ENCODE results near the gene TBC1D9B.

Gene TBC1D9B

DNA sequence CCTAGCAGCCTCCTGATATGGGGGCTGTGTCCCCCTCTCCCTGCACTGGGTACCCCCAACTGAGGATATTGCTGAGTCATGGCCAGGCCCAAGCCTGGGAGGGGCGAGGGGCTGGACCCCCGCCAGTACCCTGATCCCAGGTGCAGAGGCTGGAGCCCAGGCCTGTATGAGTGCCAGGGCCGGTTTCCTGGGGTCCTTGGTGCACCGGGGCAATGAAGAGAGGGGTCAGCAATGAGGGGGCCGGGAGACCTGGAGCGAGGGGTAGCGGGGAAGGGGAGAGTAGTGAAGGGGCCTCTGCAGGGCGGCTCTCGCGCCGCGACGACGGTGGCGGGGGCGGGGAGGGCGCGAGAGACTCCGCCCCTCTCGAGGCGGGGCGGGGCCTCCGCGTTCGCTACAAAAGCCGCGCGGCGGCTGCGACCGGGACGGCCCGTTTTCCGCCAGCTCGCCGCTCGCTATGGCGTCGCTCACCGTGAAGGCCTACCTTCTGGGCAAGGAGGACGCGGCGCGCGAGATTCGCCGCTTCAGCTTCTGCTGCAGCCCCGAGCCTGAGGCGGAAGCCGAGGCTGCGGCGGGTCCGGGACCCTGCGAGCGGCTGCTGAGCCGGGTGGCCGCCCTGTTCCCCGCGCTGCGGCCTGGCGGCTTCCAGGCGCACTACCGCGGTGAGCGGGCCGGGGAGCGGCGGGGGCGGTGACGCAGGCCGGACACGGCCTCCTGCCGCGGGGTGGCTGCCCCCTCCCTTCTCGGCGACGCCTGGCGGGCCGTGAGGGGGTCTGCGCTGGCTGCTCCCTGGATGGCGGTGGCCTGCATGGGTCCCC lies 87.0 kb downstream of the TBC1D9B start, which contains the start of gene SQSTM1:
SQSTM1 (plus strand) TSS at position 423 of the 815 bp plus-strand sequence; CDS start at position 455, 32 bp downstream.
- peak; percentile 79 for DNase-seq (ENCODE audit: low read depth)

DNA sequence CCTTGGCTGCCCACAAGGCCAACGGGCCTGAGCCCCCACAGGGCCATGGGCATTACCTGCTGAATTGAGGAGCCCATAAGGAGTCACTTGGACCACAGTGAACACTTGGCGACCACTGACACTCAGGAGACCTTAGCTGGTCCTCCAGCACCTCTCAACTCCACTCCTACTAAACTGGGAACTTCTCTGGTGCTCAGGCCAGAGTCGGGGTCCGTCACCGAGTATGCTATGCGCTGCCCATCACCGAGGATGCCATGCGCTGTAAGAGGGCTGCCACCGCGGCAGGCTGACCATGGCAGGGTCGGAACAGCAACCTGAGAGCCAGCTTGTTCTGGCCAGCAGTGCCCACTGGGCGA lies 87.6 kb downstream of the TBC1D9B start:
- DNase-seq (ENCODE audit: low read depth), result no peak

DNA sequence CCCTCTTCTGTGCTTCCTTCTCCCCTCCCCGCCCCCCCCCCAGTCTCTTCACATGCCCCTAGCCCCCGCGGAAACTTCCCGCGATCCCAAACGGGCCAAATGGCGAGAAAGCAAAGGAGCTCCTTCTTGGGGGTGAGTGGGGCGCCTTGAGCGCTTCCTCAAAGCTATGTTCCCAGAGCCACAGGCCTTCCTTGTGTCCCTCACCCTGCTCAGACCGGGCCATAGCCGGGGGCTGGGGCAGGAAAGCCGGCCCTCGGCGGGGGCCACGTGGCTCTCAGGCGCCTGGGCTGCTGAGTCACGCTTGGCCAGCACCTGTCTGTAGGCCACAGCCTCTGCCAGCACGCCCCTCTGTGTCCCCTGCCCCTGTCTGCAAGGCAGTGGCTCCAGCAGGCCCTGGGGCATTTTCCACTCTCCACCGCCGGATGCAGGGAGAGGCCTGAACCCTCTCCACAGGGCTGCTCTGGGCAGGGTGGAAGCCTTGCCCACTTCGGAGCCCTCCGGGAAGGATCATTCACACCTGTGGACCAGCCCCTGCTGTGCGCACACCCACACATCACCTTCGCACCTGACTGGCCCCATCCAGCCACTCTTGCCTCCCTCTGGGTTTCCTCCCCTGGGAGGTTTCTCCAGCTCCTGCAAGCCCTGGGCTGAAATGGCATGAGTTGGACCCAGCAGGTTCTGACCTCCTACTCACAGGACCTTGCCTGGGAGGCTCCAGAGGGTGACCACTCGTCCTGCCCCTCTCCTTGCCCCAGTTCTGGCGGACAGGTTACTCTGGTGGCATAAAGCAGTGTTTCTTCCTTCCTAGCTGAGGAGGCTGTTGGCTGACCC lies 88.2 kb downstream of the TBC1D9B start:
- no peak for DNase-seq (ENCODE audit: low read depth)

DNA sequence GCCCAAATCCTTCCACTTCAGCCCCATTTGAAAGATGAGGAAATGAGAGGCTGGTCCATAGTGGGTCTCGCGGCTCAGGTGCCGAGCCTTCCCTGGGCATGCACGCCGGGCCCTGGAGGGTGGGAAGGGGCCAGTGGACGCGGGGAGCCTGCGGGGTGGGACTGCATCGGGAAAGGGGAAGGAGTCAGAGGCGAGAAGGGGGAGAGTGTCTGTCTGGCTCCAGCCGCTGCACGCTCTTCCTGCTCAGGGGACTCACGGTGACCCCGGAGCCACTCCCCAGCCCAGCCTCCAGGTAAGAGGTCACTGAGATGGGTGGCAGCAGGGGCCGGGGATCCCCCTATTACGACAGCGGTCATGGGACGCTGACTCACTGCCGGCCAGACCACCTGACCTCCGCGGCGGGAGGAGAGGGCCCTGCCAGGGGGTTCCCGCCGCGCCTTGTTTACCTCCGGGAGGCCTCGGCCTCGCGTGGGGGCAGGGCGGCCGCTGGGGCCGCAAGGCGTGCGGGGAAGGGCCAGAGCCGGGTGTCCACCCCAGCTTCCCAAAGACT lies 88.9 kb downstream of the TBC1D9B start:
- DNase-seq (ENCODE audit: low read depth), result peak; percentile 70

DNA sequence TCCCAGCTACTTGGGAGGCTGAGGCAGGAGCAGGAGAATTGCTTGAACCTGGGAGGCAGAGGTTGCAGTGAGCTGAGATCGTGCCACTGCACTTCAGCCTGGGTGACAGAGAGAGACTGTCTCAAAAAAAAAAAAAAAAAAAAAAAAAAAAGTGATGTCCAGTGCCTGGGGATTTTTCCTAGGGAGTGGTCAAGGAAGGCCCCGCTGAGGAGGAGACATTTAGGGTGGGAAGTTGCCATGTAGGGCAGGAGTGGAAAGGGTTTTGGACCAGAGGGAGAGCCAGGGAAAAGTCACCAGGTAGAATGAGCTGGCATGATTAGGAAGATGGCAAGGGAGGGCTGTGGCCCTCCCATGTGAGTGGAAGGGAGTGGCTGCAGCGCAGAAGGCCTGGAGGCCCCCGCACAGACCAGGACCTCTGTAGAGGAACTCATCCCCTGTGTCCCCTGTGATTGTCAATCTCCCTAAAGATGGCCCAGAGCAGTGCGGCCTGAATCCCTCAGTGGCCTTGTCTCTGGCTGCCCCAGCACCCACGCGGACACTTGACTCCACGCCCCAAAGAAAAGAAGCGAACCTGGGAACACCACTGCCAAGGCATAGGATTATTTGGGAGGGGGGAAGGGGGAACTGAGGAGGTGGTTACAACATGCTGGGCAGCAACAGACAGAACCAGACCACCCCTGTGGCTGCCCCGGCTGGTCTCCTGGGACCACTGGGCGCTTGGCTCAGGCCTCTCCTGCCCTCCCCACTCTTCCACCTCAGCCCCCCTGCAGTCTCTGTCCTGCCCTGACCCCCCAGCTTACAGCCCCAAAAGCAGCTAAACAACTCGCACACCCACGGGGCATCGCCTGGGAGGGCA lies 89.6 kb downstream of the TBC1D9B start:
- no peak for DNase-seq (ENCODE audit: low read depth)

DNA sequence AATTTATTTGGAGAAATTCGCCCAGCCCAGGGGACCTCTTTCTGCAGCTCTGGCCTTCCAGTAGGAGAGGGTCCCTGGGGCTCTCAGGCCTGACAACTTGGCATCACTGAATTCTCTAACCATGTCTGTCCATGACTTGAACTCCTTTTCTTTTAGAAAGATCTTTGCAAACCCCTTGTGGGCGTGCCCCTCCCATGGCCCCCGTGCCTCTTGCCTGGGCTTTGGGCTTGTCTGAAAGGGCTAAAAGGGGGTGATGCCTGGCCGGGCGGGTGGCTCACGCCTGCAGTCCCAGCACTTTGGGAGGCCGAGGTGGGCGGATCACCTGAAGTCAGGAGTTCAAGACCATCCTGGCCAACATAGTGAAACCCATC lies 90.2 kb downstream of the TBC1D9B start:
- no peak for DNase-seq (ENCODE audit: low read depth)

DNA sequence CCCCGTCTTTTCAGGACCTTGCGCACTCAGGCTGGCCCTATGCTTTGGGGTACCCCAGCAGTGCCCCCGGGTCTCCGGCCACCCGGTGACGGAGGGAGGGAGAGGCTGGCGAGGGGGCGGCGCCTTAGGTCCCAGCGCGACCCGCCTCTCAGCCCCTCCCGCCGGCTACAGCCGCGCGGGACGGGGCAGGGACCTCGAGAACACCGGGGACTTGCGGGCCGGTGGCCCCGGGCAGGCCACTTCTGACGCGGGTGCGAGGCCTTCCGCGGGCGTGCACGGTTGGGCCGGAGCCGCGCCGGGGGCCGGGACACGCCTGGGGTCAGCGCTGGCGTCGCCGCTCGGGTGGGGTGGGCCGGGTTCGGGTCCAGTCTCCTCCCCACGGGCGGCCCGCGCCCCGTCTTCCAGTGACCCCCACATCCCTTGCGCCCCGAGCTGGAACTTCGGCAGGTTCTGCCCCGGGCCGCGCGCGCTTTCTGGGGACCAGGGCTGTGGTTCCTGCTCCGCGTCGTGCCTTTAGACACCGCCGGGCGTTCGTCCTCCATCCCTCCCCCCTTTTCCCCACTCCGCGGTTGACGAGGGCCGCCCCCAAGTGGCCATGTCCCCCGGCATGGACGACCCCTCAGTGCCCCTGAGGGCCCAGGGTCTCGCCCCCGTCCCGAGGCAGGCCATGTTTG lies 90.8 kb downstream of the TBC1D9B start:
- DNase-seq (ENCODE audit: low read depth), result no peak

DNA sequence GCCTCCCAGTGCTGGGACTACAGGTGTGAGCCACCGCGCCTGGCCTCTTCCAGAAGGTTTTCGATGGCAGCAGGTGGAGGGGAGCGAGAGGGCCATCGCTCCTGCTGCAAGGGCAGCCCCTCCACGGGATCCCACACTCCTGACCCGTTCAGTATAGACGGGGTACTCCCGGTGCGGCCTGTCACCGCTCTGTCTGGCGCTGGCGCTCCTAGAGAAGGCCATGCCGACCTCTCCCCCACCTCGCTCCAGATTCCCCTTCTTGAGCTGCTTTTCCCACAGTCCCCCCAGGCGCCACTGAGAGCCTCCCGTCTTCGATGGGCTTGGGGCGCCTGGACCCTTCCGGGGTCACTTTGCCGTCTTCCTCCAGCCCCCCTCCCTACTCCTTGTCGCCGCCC lies 91.3 kb downstream of the TBC1D9B start:
- DNase-seq (ENCODE audit: low read depth), result no peak

DNA sequence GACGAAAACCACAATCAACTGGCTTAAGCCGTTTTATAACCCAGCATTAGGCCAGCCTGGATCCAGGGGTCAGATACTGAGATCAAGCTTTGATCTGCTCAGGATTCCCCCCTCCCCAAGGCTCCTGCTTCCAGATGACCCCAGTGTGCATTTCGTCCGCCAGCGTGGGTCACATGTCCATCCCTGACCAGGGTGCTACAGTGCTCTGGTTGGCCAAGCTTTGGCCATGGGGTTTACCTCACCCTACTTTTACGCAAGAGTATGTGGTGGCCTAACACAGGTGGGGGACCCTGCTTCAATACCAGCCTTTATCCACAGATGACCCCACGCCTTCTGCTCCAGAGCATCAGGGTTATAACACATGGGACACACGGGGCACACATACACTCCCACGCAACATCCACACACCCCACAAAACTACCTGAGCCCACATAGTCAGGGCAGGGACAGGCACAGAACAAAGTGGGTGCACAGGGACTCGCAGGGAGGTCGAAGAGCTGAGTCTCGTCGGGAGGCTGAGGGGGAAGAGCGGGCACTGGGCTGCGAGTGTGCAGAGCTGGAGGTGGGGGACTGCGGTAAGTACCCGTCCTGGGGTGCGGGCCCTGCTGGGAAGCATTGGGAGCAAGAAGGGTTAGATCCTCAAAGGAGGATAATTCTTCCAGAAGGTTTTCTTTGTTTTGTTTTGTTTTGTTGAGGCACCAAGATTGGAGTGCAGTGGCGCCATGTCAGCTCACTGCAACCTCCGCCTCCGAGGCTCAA lies 92.0 kb downstream of the TBC1D9B start:
- DNase-seq (ENCODE audit: low read depth), result no peak

DNA sequence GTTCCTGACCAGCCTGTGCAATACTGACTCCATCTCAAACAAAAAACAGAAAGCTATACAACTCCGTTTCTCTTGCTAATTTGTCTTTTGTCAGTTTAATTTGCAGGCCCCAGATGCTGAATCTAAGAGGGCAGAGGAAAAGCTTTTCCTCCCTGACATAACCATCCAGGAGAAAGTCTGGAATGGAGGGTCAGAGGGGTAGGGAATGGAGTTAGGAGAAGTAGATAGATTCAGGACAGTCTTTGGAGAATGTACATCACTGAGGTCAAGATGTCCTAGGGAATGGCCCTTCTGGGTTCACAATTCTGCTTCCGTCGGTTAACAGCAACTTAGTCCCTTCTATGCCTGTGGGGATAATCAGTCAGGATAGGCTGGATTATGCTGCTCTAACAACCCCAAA lies 93.6 kb downstream of the TBC1D9B start:
- no peak for DNase-seq (ENCODE audit: low read depth)

DNA sequence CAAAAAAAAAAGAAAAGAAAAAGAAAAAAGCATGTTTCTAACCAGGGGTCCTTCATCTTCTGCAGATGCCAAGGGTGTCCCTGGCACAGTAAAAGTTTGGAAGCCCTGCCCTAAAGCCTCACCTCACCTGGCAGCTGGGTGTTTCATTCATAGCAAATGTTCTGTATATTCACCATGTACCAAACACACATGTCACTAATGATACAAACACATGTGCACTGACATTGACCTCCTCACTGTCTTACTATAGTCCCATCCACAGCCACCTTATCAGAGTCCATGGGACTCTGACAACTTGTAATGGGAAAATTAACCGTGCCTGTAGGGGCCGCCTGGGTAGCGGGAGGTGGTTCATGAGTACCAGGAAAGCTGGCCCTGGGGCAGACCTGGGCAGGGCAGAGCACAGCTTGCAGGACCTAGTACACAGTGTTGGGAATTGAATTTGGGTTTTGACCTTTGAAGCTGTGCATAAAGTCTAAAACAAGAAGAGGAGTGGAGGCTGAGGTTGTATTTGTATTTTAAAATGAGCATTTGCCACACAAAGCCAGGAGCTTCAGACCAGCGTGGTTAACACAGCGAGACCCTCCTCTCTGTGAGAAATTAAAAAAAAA lies 94.6 kb downstream of the TBC1D9B start:
- DNase-seq (ENCODE audit: low read depth), result no peak

DNA sequence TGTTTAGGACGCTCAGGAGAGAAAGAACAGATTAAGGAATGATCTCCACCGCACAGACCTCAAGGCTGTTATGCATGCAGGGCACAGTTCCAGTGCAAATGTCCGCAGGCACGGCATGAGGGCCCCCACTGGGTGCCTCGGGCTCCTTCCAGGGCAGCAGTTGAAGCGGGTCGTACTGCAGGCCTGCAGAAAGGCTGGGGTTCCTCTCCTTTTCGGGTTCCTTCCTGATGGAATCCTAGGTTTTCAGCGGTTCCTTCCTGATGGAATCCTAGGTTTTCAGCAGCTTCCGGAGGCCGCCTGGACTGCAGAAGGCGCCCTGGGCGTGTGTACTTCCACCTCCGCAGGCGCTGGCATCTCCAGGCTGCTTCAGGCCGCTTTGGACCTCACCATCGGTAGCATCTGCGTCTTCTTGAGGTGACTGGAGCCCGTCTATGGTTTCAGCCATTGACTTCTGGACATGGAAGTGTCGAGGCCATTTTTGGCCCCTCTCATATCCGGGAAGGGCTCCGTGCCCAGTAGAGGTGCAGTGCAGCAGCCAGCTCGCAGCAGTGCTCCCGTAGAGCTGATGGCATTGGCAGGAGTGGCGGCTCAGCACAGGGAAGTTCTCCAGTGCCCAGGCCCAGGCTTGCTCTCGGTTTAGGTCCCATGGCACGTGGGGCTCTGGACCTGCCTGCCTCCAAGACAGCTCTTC lies 95.4 kb downstream of the TBC1D9B start:
- DNase-seq (ENCODE audit: low read depth), result no peak

Data from activated T-cell treated with anti-CD3 and anti-CD28 coated beads for 1 hour (primary cell).